MM.1S (cell line): Measurements from ENCODE around the gene MSI2.

ENCODE experiments used
- DNase-seq: peaks from one replicate; pipeline ENCODE4 v3.0.0-alpha.2; 2015
- H2AFZ ChIP-seq: fragments of 300-600 bp; sonication (generic); 2 replicates; pipeline ENCODE4 v1.6.0; 2016; ENCODE audit warnings: antibody characterized with exemption, low read length
- H3F3A ChIP-seq: fragments of 300-600 bp; sonication (generic); 2 replicates; pipeline ENCODE4 v1.6.1; 2016; ENCODE audit warnings: mild to moderate bottlenecking, antibody characterized with exemption, low read length, moderate library complexity, mixed read lengths; ENCODE audit not compliant: insufficient read depth
- H3K27ac ChIP-seq: fragments of 300-600 bp; sonication (generic); 2 replicates; pipeline ENCODE4 v1.5.1; 2016; ENCODE audit warnings: mild to moderate bottlenecking, low read length
- H3K27me3 ChIP-seq: fragments of 300-600 bp; sonication (generic); replicated peaks from 2 replicates; pipeline ENCODE4 v1.6.0; 2016; ENCODE audit warnings: low read length; ENCODE audit not compliant: insufficient read depth
- H3K36me3 ChIP-seq: fragments of 300-600 bp; sonication (generic); replicated peaks from 2 replicates; pipeline ENCODE4 v1.6.1; 2016; ENCODE audit warnings: mild to moderate bottlenecking, low read length, mixed read lengths; ENCODE audit not compliant: insufficient read depth
- H3K4me1 ChIP-seq: fragments of 300-600 bp; sonication (generic); 2 replicates; pipeline ENCODE4 v1.6.1; 2016; ENCODE audit warnings: low read length, mixed read lengths
- H3K4me2 ChIP-seq: fragments of 300-600 bp; sonication (generic); 2 replicates; pipeline ENCODE4 v1.6.0; 2016; ENCODE audit warnings: low read depth, low read length
- H3K4me3 ChIP-seq: fragments of 300-600 bp; sonication (generic); 2 replicates; pipeline ENCODE4 v1.5.1; 2016; ENCODE audit warnings: low read length, mixed read lengths
- H3K79me2 ChIP-seq: fragments of 300-600 bp; sonication (generic); 2 replicates; pipeline ENCODE4 v1.6.1; 2016; ENCODE audit warnings: mixed run types, low read length, mixed read lengths
- H3K9ac ChIP-seq: fragments of 300-600 bp; sonication (generic); 2 replicates; pipeline ENCODE4 v1.6.1; 2016; ENCODE audit warnings: low read length, mixed read lengths
- H3K9me2 ChIP-seq: fragments of 300-600 bp; sonication (generic); replicated peaks from 2 replicates; pipeline ENCODE4 v1.6.1; 2016; ENCODE audit warnings: mild to moderate bottlenecking, low read length, mixed read lengths; ENCODE audit not compliant: insufficient read depth
- H3K9me3 ChIP-seq: fragments of 300-600 bp; sonication (generic); replicated peaks from 2 replicates; pipeline ENCODE4 v1.6.1; 2016; ENCODE audit warnings: mild to moderate bottlenecking, low read length, mixed read lengths; ENCODE audit not compliant: insufficient read depth
- H4K20me1 ChIP-seq: fragments of 300-600 bp; sonication (generic); 2 replicates; pipeline ENCODE4 v1.6.1; 2016; ENCODE audit warnings: mild to moderate bottlenecking, low read length, moderate library complexity, mixed read lengths; ENCODE audit not compliant: insufficient read depth
- CTCF ChIP-seq: fragments of 300-600 bp; sonication (generic); IDR thresholded peaks from 2 replicates; pipeline ENCODE4 v1.5.1; 2016; ENCODE audit warnings: antibody characterized with exemption, low read length, mixed read lengths
- EZH2 ChIP-seq: fragments of 300-600 bp; sonication (generic); optimal IDR thresholded peaks from 2 replicates; pipeline ENCODE3; 2017; ENCODE audit warnings: low read depth, mild to moderate bottlenecking, antibody characterized with exemption, low read length, mixed read lengths
- EZH2phosphoT487 ChIP-seq: fragments of 300-600 bp; sonication (generic); IDR thresholded peaks from 2 replicates; pipeline ENCODE4 v1.6.1; 2018; ENCODE audit warnings: antibody characterized with exemption, low read length

MSI2 gene

DNA sequence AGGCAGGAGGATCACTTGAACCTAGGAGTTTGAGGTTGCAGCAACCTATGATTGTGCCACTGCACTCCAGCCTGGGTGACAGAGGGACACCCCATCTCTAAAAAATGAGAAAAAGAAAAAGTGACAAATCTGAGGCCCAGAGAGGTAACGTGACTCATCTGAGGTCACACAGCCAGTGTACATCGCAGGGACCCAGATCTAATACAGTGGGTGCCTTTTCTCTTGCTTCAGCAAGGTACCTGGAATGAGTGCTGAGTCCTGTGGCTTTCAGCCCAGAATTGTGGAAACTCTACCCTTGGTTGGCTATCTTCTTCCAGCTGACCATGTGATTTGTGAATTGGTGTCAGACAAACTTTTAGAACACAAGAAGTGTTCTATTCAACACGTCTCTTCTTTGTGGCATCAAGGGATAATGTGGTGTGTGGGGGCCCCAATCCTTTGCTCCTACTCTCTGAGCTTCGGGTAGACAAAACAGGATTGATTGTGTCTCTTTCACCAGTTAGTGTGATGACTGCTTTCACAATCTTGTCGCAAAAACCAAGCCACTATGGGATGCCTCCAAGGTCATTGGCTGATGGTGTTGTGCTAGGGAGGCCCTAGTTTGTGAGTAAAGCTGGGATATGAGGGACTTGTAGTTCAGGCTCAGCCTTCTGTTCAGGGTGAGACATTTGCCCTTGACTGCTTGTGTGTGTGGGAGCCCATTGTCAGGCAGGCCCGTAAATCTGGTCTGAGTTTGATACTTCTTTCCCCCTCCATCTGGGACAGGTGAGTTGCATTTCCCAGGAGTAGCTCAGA lies 71.0 kb downstream of the MSI2 start:
- Histone ChIP-seq H3K4me1 (no peaks in the 10 kb centered on the region), H3K27me3 (no peaks in the 10 kb centered on the region), H3K4me3 (no peak overlapping the region), H3K27ac (no peak overlapping the region), H3K4me2 (no peak overlapping the region), H3K9me2 (no peaks in the 10 kb centered on the region), H3F3A (no peaks in the 10 kb centered on the region), H4K20me1 (0 out of 2 replicates have a peak, but pooled peaks cover 3% of the 10 kb centered on the region), H2AFZ (no peak overlapping the region), H3K9ac (no peak overlapping the region), H3K36me3 (no peaks in the 10 kb centered on the region), H3K9me3 (no peaks in the 10 kb centered on the region), H3K79me2 (peaks cover 96% of the 10 kb centered on the region)
- TF ChIP-seq CTCF (no peak), EZH2phosphoT487 (no peak), EZH2 (no peak)
- no peak for DNase-seq

- no peak overlapping the region for H3K4me2 ChIP-seq
- H3K79me2 ChIP-seq: peaks cover 95% of the 10 kb centered on the region
- H3K27ac ChIP-seq: no peak overlapping the region
- H3K27me3 ChIP-seq: no peaks in the 10 kb centered on the region
- H3K4me3 ChIP-seq: no peak overlapping the region
- TF ChIP-seq EZH2phosphoT487 (no peak), CTCF (no peak), EZH2 (no peak)
- H2AFZ ChIP-seq: no peak overlapping the region
- no peak overlapping the region for H3K9ac ChIP-seq
- no peaks in the 10 kb centered on the region for H3K4me1 ChIP-seq
- no peaks in the 10 kb centered on the region for H3K9me2 ChIP-seq
- no peak for DNase-seq
- 0 out of 2 replicates have a peak, but pooled peaks cover 3% of the 10 kb centered on the region for H4K20me1 ChIP-seq
- no peaks in the 10 kb centered on the region for H3K9me3 ChIP-seq
- H3K36me3 ChIP-seq: no peaks in the 10 kb centered on the region
- H3F3A ChIP-seq: no peaks in the 10 kb centered on the region
Observed at GRCh38 chr17:57328109-57328882, 72.0 kb downstream of the MSI2 start.

DNA sequence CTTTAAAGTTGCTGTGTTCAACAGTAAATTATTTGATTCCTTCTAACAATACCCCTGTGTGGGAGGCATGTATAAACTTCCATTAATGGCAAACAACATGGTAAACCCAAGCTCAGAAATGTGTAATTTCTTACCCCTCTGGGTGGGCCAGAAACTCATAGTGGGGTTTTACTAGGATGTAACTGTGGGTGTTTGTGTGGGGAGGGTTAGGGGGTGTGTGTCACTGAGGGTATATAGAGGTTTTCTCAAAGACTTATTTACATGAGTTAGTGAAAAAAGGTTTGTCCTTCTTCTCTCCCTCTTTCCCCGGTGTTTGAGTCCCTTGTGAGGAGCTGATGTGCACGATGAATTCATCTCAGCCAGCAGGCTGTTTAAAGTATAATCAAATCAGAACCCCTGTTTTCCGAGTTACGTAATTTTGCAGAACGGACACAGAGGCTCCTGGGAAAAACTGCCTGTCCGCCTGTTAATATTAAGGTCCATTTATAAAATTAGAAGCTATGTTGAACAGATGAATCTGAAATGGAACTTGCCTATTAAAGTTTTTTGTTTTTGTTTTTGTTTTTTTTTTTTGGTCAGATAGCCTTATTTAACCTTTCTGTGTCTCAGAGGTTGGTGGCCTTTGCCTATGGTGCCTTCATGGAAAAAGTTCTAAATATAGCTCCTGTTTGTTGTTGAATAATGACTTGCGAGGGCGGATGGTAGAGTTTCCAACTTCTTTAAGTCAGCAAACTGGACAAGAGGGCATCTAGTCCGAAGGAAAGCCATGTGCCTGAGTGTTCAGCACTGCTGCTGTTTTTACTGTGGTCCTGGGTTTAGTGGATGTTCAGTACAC lies 73.3 kb downstream of the MSI2 start:
- DNase-seq: no peak
- Histone ChIP-seq H3K4me2 (no peak overlapping the region), H3K4me1 (no peaks in the 10 kb centered on the region), H3K36me3 (no peaks in the 10 kb centered on the region), H3K4me3 (no peak overlapping the region), H2AFZ (no peak overlapping the region), H3K9me3 (no peaks in the 10 kb centered on the region), H3K9me2 (no peaks in the 10 kb centered on the region), H3K79me2 (peaks cover 91% of the 10 kb centered on the region), H4K20me1 (0 out of 2 replicates have a peak, but pooled peaks cover 3% of the 10 kb centered on the region), H3F3A (no peaks in the 10 kb centered on the region), H3K9ac (no peak overlapping the region), H3K27me3 (no peaks in the 10 kb centered on the region), H3K27ac (no peak overlapping the region)
- TF ChIP-seq EZH2phosphoT487 (no peak), CTCF (no peak), EZH2 (no peak)
